ENCODE data around the gene PDE3B.
"Not testable (repeated sequence)": the region's sequence is repeated elsewhere in the genome, so short reads cannot be mapped to it uniquely, and the experiment has no call there.

The PDE3B gene

GRCh38 chr11:14852571-14853177 is 209.1 kb downstream of the PDE3B start:
- DNase-seq (ENCODE audit: low read depth), result no peak
- no peak for TF ChIP-seq CTCF (conservative IDR thresholded peaks at IDR 0.05; ENCODE audit: low read length)
- H3K4me3 ChIP-seq (ENCODE audit: low read length), result no peak overlapping the region

- TF ChIP-seq CTCF (conservative IDR thresholded peaks at IDR 0.05; ENCODE audit: low read length), result no peak
- no peak overlapping the region for H3K4me3 ChIP-seq (ENCODE audit: low read length)
- no peak for DNase-seq (ENCODE audit: low read depth)
These were observed 210.5 kb downstream of the PDE3B start for GRCh38 chr11:14854057-14854456.

- DNase-seq (ENCODE audit: low read depth), result no peak
- no peak overlapping the region for H3K4me3 ChIP-seq (ENCODE audit: low read length)
- TF ChIP-seq CTCF (conservative IDR thresholded peaks at IDR 0.05; ENCODE audit: low read length), result no peak
These were observed 212.3 kb downstream of the PDE3B start for GRCh38 chr11:14855890-14856289.

- DNase-seq (ENCODE audit: low read depth), result no peak
- TF ChIP-seq CTCF (conservative IDR thresholded peaks at IDR 0.05; ENCODE audit: low read length), result no peak
These were observed 214.0 kb downstream of the PDE3B start for GRCh38 chr11:14857621-14858020.

GRCh38 chr11:14858404-14858803 is 214.8 kb downstream of the PDE3B start:
- H3K4me3 ChIP-seq (ENCODE audit: low read length), result no peak overlapping the region
- no peak for TF ChIP-seq CTCF (conservative IDR thresholded peaks at IDR 0.05; ENCODE audit: low read length)
- DNase-seq (ENCODE audit: low read depth), result no peak

More at GRCh38 chr11:14857621-14858020, 214.0 kb downstream of the PDE3B start:
- H3K4me3 ChIP-seq (ENCODE audit: low read length), result no peak overlapping the region

GRCh38 chr11:14860511-14860910 is 216.9 kb downstream of the PDE3B start:
- no peak for TF ChIP-seq CTCF (conservative IDR thresholded peaks at IDR 0.05; ENCODE audit: low read length)
- DNase-seq (ENCODE audit: low read depth), result no peak
- H3K4me3 ChIP-seq (ENCODE audit: low read length), result no peak overlapping the region

- no peak for DNase-seq (ENCODE audit: low read depth)
- no peak overlapping the region for H3K4me3 ChIP-seq (ENCODE audit: low read length)
- TF ChIP-seq CTCF (conservative IDR thresholded peaks at IDR 0.05; ENCODE audit: low read length), result no peak
These were observed 218.1 kb downstream of the PDE3B start for GRCh38 chr11:14861680-14862079.

GRCh38 chr11:14863775-14864174 is 220.2 kb downstream of the PDE3B start:
- not testable (repeated sequence) for DNase-seq (ENCODE audit: low read depth); H3K4me3 ChIP-seq (ENCODE audit: low read length)
